Measurements from ENCODE around the gene PIAS1.

DNA sequence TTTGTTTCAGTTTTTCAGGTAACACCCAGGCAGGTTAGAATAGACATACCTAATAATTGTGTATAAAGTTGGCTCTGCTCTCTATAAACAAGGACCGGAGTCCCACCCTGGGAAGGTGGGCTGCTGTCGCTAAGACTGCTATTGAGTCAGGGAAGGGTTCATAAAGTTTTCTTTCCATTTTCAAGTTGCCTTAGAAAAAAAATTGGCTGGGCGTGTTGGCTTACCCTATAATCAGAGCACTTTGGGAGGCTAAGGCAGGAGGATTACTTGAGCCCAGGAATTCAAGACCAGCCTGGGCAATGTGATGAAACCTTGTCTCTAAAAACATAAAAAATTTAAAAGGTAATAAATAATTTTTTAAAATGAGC lies 11.3 kb upstream of the PIAS1 start:
- TF ChIP-seq, protein P1, sequence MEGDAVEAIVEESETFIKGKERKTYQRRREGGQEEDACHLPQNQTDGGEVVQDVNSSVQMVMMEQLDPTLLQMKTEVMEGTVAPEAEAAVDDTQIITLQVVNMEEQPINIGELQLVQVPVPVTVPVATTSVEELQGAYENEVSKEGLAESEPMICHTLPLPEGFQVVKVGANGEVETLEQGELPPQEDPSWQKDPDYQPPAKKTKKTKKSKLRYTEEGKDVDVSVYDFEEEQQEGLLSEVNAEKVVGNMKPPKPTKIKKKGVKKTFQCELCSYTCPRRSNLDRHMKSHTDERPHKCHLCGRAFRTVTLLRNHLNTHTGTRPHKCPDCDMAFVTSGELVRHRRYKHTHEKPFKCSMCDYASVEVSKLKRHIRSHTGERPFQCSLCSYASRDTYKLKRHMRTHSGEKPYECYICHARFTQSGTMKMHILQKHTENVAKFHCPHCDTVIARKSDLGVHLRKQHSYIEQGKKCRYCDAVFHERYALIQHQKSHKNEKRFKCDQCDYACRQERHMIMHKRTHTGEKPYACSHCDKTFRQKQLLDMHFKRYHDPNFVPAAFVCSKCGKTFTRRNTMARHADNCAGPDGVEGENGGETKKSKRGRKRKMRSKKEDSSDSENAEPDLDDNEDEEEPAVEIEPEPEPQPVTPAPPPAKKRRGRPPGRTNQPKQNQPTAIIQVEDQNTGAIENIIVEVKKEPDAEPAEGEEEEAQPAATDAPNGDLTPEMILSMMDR (IDR thresholded peaks at IDR 0.05), result no peak
- TF ChIP-seq POLR2A (IDR thresholded peaks at IDR 0.05), result no peak

All from tibial nerve (tissue), 3 donors.